H9 (cell line): ENCODE results near the gene ZBTB20. TPM values are rescaled to one million over a fixed set of nuclear protein-coding genes. Genes with fewer than 3 reads are reported as not detected.

Source experiments
- DNase-seq: peaks from one replicate; pipeline ENCODE4 v3.0.0-alpha.2; 2017
- H2AFZ ChIP-seq: one replicate; pipeline ENCODE4 v1.6.1; 2013; ENCODE audit warnings: mild to moderate bottlenecking, low read length, control low read depth, moderate library complexity
- H2AK5ac ChIP-seq: 2 replicates; pipeline ENCODE4 v1.6.1; 2013; ENCODE audit warnings: low read length, control low read depth, mixed read lengths; ENCODE audit not compliant: insufficient read length
- H2BK120ac ChIP-seq: one replicate; pipeline ENCODE4 v1.6.1; 2013; ENCODE audit warnings: low read depth, mild to moderate bottlenecking, low read length, control low read depth, inconsistent platforms; ENCODE audit not compliant: poor library complexity, severe bottlenecking
- H2BK12ac ChIP-seq: 2 replicates; pipeline ENCODE4 v1.6.1; 2013; ENCODE audit warnings: low read length, control low read depth, mixed read lengths, low read depth; ENCODE audit not compliant: insufficient read length
- H2BK15ac ChIP-seq: 2 replicates; pipeline ENCODE4 v1.6.1; 2013; ENCODE audit warnings: low read depth, low read length, control low read depth
- H2BK20ac ChIP-seq: one replicate; pipeline ENCODE4 v1.6.1; 2013; ENCODE audit warnings: low read depth, mild to moderate bottlenecking, low read length, control low read depth, inconsistent platforms; ENCODE audit not compliant: poor library complexity, severe bottlenecking
- H2BK5ac ChIP-seq: 2 replicates; pipeline ENCODE4 v1.6.1; 2013; ENCODE audit warnings: low read length, control low read depth, mixed read lengths; ENCODE audit not compliant: insufficient read length
- H3K14ac ChIP-seq: 2 replicates; pipeline ENCODE4 v1.6.1; 2013; ENCODE audit warnings: low read length, control low read depth; ENCODE audit not compliant: insufficient read depth
- H3K18ac ChIP-seq: 2 replicates; pipeline ENCODE4 v1.6.1; 2013; ENCODE audit warnings: low read depth, mild to moderate bottlenecking, mixed read lengths, low read length, control low read depth; ENCODE audit not compliant: insufficient read length
- H3K23ac ChIP-seq: 2 replicates; pipeline ENCODE4 v1.6.1; 2013; ENCODE audit warnings: low read length, control low read depth, mixed read lengths, low read depth; ENCODE audit not compliant: insufficient read length
- H3K23me2 ChIP-seq: 2 replicates; pipeline ENCODE4 v1.6.1; 2013; ENCODE audit warnings: low read depth, mild to moderate bottlenecking, mixed read lengths, low read length, control low read depth; ENCODE audit not compliant: insufficient read length, poor library complexity, severe bottlenecking
- H3K27ac ChIP-seq: 2 replicates; pipeline ENCODE4 v1.5.1; 2013; ENCODE audit warnings: low read length, control low read depth, mixed read lengths, low read depth; ENCODE audit not compliant: insufficient read length
- H3K27me3 ChIP-seq: 2 replicates; pipeline ENCODE4 v1.6.1; 2013; ENCODE audit warnings: low read length, control low read depth, inconsistent platforms; ENCODE audit not compliant: insufficient read depth
- H3K4ac ChIP-seq: 2 replicates; pipeline ENCODE4 v1.6.1; 2013; ENCODE audit warnings: low read depth, mild to moderate bottlenecking, control low read depth, inconsistent platforms, low read length, moderate library complexity
- H3K4me1 ChIP-seq: 2 replicates; pipeline ENCODE4 v1.6.1; 2013; ENCODE audit warnings: low read length, control low read depth, inconsistent platforms; ENCODE audit not compliant: insufficient read depth
- H3K4me2 ChIP-seq: 2 replicates; pipeline ENCODE4 v1.6.1; 2013; ENCODE audit warnings: low read length, control low read depth, mixed read lengths; ENCODE audit not compliant: insufficient read length, insufficient read depth
- H3K56ac ChIP-seq: 2 replicates; pipeline ENCODE4 v1.6.1; 2013; ENCODE audit warnings: low read depth, mild to moderate bottlenecking, mixed read lengths, low read length, control low read depth; ENCODE audit not compliant: insufficient read length
- H3K79me1 ChIP-seq: 2 replicates; pipeline ENCODE4 v1.6.1; 2013; ENCODE audit warnings: low read depth, mild to moderate bottlenecking, moderate library complexity, low read length, control low read depth, inconsistent platforms; ENCODE audit not compliant: insufficient read depth, poor library complexity, severe bottlenecking
- H3K79me2 ChIP-seq: 2 replicates; pipeline ENCODE4 v1.6.1; 2013; ENCODE audit warnings: low read length, control low read depth, inconsistent platforms; ENCODE audit not compliant: insufficient read depth
- H3K9ac ChIP-seq: 2 replicates; pipeline ENCODE4 v1.6.1; 2013; ENCODE audit warnings: low read length, control low read depth, mixed read lengths; ENCODE audit not compliant: insufficient read length; ENCODE audit errors: extremely low read depth
- H3K9me3 ChIP-seq: one replicate; pipeline ENCODE4 v1.6.1; 2013; ENCODE audit warnings: low read depth, low read length, inconsistent platforms; ENCODE audit not compliant: control insufficient read depth
- H3T11ph ChIP-seq: one replicate; pipeline ENCODE4 v1.6.1; 2013; ENCODE audit warnings: mild to moderate bottlenecking, low read length, control low read depth, inconsistent platforms
- H4K20me1 ChIP-seq: one replicate; pipeline ENCODE4 v1.6.1; 2013; ENCODE audit not compliant: control insufficient read depth, insufficient read length, insufficient read depth
- H4K5ac ChIP-seq: 2 replicates; pipeline ENCODE4 v1.6.1; 2013; ENCODE audit warnings: low read depth, mild to moderate bottlenecking, mixed read lengths, low read length, control low read depth; ENCODE audit not compliant: insufficient read length
- H4K8ac ChIP-seq: replicated peaks from 2 replicates; pipeline ENCODE4 v1.6.1; 2013; ENCODE audit warnings: low read length, control low read depth, mixed read lengths, low read depth; ENCODE audit not compliant: insufficient read length
- H4K91ac ChIP-seq: 2 replicates; pipeline ENCODE4 v1.6.1; 2013; ENCODE audit warnings: low read depth, mild to moderate bottlenecking, moderate library complexity, mixed read lengths, low read length, control low read depth; ENCODE audit not compliant: insufficient read length
- H3K27ac Mint-ChIP-seq, 3 experiments: 2 replicates in 2 of 3; 3 replicates in 1 of 3; pipeline ENCODE4 v1.8.0; 2020 to 2021; ENCODE audit warnings: mixed read lengths in 3 of 3, mild to moderate bottlenecking in 1 of 3, moderate library complexity in 1 of 3
- H3K27me3 Mint-ChIP-seq: 2 replicates; pipeline ENCODE4 v1.8.0; 2021; ENCODE audit warnings: low read depth, mild to moderate bottlenecking, moderate library complexity, mixed read lengths
- H3K36me3 Mint-ChIP-seq, 3 experiments: 2 replicates in 2 of 3; 3 replicates in 1 of 3; pipeline ENCODE4 v1.8.0; 2020 to 2021; ENCODE audit warnings: low read depth in 3 of 3, mixed read lengths in 3 of 3; ENCODE audit not compliant: insufficient read depth in 1 of 3
- H3K4me1 Mint-ChIP-seq, 2 experiments: 2 replicates each; pipeline ENCODE4 v1.8.0; 2020; ENCODE audit warnings: mixed read lengths in 2 of 2
- H3K4me3 Mint-ChIP-seq, 2 experiments: 2 replicates in 1 of 2; 3 replicates in 1 of 2; pipeline ENCODE4 v1.8.0; 2020 to 2021; ENCODE audit warnings: mild to moderate bottlenecking in 2 of 2, mixed read lengths in 2 of 2, moderate library complexity in 1 of 2
- H3K9me3 Mint-ChIP-seq, 2 experiments: 2 replicates in 1 of 2; 3 replicates in 1 of 2; pipeline ENCODE4 v1.8.0; 2020; ENCODE audit warnings: mild to moderate bottlenecking in 2 of 2, mixed read lengths in 2 of 2, moderate library complexity in 1 of 2
- WGBS: extraction: QIAGEN DNeasy Blood & Tissue Kit; methylation state at CpG from one replicate; pipeline ENCODE4 v1.1.7; 2013; ENCODE audit warnings: missing lambda C conversion rate, low lambda C conversion rate, mixed read lengths; ENCODE audit not compliant: insufficient read length; ENCODE audit errors: extremely low coverage; 5-methylcytosine and 5-hydroxymethylcytosine counted together
- total RNA-seq: library from RNA; stranded (reverse); gene quantifications from 2 replicates; pipeline ENCODE4 v1.2.1, GENCODE V29; 2021
- TF ChIP-seq, protein P1 (sequence below): fragments of 200-600 bp; sonication (generic); conservative IDR thresholded peaks from 3 replicates; pipeline ENCODE4 v1.8.0; 2021; ENCODE audit warnings: antibody characterized with exemption, mild to moderate bottlenecking

ZBTB20 gene
- total RNA-seq, 1 experiment from 2014 or later = 0.70 TPM

GRCh38 chr3:114867835-114868503, 279.1 kb downstream of the ZBTB20 start:
- no CpG with 5 or more reads among the region's 4 CpGs for WGBS
- H3K4me2 ChIP-seq = no peak overlapping the region

More at GRCh38 chr3:114867835-114868503, 279.1 kb downstream of the ZBTB20 start:
- H2AFZ ChIP-seq = no peak overlapping the region
- H4K5ac ChIP-seq = no peak overlapping the region
- no peak overlapping the region for H3K18ac ChIP-seq
- H2BK20ac ChIP-seq = no peak overlapping the region
- Mint-ChIP-seq H3K27ac (no peak overlapping the region), H3K4me1 (peaks cover 10 to 14% of the 10 kb centered on the region in 2 experiments), H3K27me3 (no peaks in the 10 kb centered on the region), H3K36me3 (no peaks in the 10 kb centered on the region), H3K9me3 (no peaks in the 10 kb centered on the region), H3K4me3 (no peak overlapping the region)
- H3K27me3 ChIP-seq = no peaks in the 10 kb centered on the region
- no peak overlapping the region for H3T11ph ChIP-seq
- H3K23me2 ChIP-seq = no peaks in the 10 kb centered on the region
- no peaks in the 10 kb centered on the region; the same call in 1 of the 2 replicates for H3K4me1 ChIP-seq
- no peaks in the 10 kb centered on the region for H4K20me1 ChIP-seq
- no peak overlapping the region for H4K8ac ChIP-seq
- H2AK5ac ChIP-seq = no peak overlapping the region
- H3K4ac ChIP-seq = no peak overlapping the region
- H2BK120ac ChIP-seq = no peak overlapping the region
- H3K9me3 ChIP-seq = no peaks in the 10 kb centered on the region
- no peaks in the 10 kb centered on the region for H3K79me1 ChIP-seq
- no peak for DNase-seq
- H2BK5ac ChIP-seq = no peak overlapping the region
- H2BK12ac ChIP-seq = no peak overlapping the region
- H3K27ac ChIP-seq = no peak overlapping the region
- no peak overlapping the region for H3K14ac ChIP-seq
- H3K9ac ChIP-seq = no peak overlapping the region
- no peak overlapping the region for H3K56ac ChIP-seq
- H4K91ac ChIP-seq = no peak overlapping the region
- no peak overlapping the region for H3K23ac ChIP-seq
- H2BK15ac ChIP-seq = no peak overlapping the region
- H3K79me2 ChIP-seq = no peaks in the 10 kb centered on the region
- TF ChIP-seq, protein P1, sequence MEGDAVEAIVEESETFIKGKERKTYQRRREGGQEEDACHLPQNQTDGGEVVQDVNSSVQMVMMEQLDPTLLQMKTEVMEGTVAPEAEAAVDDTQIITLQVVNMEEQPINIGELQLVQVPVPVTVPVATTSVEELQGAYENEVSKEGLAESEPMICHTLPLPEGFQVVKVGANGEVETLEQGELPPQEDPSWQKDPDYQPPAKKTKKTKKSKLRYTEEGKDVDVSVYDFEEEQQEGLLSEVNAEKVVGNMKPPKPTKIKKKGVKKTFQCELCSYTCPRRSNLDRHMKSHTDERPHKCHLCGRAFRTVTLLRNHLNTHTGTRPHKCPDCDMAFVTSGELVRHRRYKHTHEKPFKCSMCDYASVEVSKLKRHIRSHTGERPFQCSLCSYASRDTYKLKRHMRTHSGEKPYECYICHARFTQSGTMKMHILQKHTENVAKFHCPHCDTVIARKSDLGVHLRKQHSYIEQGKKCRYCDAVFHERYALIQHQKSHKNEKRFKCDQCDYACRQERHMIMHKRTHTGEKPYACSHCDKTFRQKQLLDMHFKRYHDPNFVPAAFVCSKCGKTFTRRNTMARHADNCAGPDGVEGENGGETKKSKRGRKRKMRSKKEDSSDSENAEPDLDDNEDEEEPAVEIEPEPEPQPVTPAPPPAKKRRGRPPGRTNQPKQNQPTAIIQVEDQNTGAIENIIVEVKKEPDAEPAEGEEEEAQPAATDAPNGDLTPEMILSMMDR = no peak
